Right lobe of liver (tissue), 6 donors: ENCODE data around the gene AVPR1B. TPM values are rescaled to one million over a fixed set of nuclear protein-coding genes. Genes with fewer than 3 reads are reported as not detected.

Source experiments
- ATAC-seq, 4 donors: fragments of 200-7000 bp; cut with Tn5 transposase; one replicate each; pipeline ENCODE4 v1.9.1; 2020; ENCODE audit warnings: mild to moderate bottlenecking in 4 of 4, moderate library complexity in 4 of 4
- DNase-seq, 3 donors: peaks; one replicate each; pipeline ENCODE4 v3.0.0-alpha.2; 2020
- H3K27ac ChIP-seq, 3 donors: fragments of 200-600 bp; one replicate each; pipeline ENCODE4 v1.8.0; 2022
- H3K27me3 ChIP-seq, 2 donors: fragments of 200-600 bp; one replicate each; pipeline ENCODE4 v1.8.0; 2022
- H3K36me3 ChIP-seq, 4 donors: fragments of 200-600 bp; sonication (generic) in 1 of 4; one replicate each; pipeline versions ENCODE4 v1.5.1 to v1.8.0; 2017 to 2022; ENCODE audit warnings: control low read depth in 1 of 4
- H3K4me1 ChIP-seq, 4 donors: fragments of 200-600 bp; sonication (generic) in 1 of 4; one replicate each; pipeline versions ENCODE4 v1.5.1 to v1.8.0; 2017 to 2022; ENCODE audit warnings: control low read depth in 1 of 4
- H3K4me3 ChIP-seq, 3 donors: fragments of 200-600 bp; one replicate each; pipeline ENCODE4 v1.8.0; 2022
- H3K9me3 ChIP-seq, 4 donors: fragments of 200-600 bp; sonication (generic) in 1 of 4; one replicate each; pipeline versions ENCODE4 v1.5.1 to v1.8.0; 2017 to 2022; ENCODE audit warnings: control low read depth in 1 of 4
- CTCF ChIP-seq, 4 donors: fragments of 200-600 bp in 3 of 4; fragments of 450-650 bp in 1 of 4; IDR thresholded peaks; one replicate each; pipeline versions ENCODE4 v1.5.1 to v1.8.0; 2016 to 2022; ENCODE audit warnings: antibody characterized with exemption in 4 of 4, mild to moderate bottlenecking in 2 of 4
- POLR2A ChIP-seq: fragments of 450-650 bp; IDR thresholded peaks from one replicate; pipeline ENCODE4 v1.6.1; 2017; ENCODE audit warnings: antibody characterized with exemption, mild to moderate bottlenecking
- WGBS: methylation state at CpG from one replicate; pipeline ENCODE4 v1.1.6; 2018; ENCODE audit warnings: low coverage, low lambda C conversion rate; ENCODE audit not compliant: insufficient coverage; ENCODE audit errors: missing lambda C conversion rate; 5-methylcytosine and 5-hydroxymethylcytosine counted together
- intact Hi-C, 2 donors: fragments of 100-400 bp; cut with DNase I; formaldehyde crosslinking; loops; one replicate each; pipeline versions ENCODE4 v1.11.2 to v1.14.1; 2022
- total RNA-seq, 6 experiments: library from RNA; depleted of rRNA in 2 of 6; stranded (reverse); fragments of >200 nt in 2 of 6; fragmentation: NEBNext Ultra II Directional in 3 of 6; extraction: Animal tissue kit (Norgen Biotek cat#: 25700) in 3 of 6; gene quantifications; one replicate each; pipeline versions ENCODE4 v1.1.0 to v1.2.4, GENCODE V29; 2016 to 2023
- donor health status: DM: no; HTN: yes; CAD: no.
- donor health status: DM: no; HTN: no; CAD: no.
- donor health status: DM: no; HTN: no; CAD: no.
- donor health status: DM: no; HTN: yes; CAD: no.
- donor health status: DM: no; HTN: yes; CAD: no.

The AVPR1B gene
- total RNA-seq, 6 experiments from 2014 or later: not detected

- intact Hi-C loops: no loop called here
- H3K9me3 ChIP-seq: no peaks in the 10 kb centered on the region
- H3K4me3 ChIP-seq: no peak overlapping the region
- no peak overlapping the region for H3K27ac ChIP-seq
- 97% methylated on average over 3 of the region's 3 CpGs for whole genome bisulfite sequencing
- ATAC-seq (no peak), DNase-seq (no peak)
- H3K27me3 ChIP-seq: no peaks in the 10 kb centered on the region
- no peak for TF ChIP-seq POLR2A
- TF ChIP-seq CTCF (IDR thresholded peaks at IDR 0.05): no peak
- no peaks in the 10 kb centered on the region for H3K36me3 ChIP-seq
- H3K4me1 ChIP-seq: peaks cover 0 to 4% (median 0%) of the 10 kb centered on the region in 4 donors
Measured at GRCh38 chr1:206087091-206087490, 30.1 kb downstream of the AVPR1B start.

- Histone ChIP-seq H3K9me3 (no peaks in the 10 kb centered on the region), H3K4me1 (peaks cover 0 to 10% (median 2%) of the 10 kb centered on the region in 4 donors), H3K36me3 (no peaks in the 10 kb centered on the region), H3K27ac (no peak overlapping the region), H3K27me3 (no peaks in the 10 kb centered on the region), H3K4me3 (no peak overlapping the region)
- intact Hi-C loops: no loop called here
- 100% methylated on average over 2 of the region's 2 CpGs for WGBS
- no peak for TF ChIP-seq POLR2A
- no peak for DNase-seq
- no peak for ATAC-seq
Measured at GRCh38 chr1:206083750-206084149, 33.4 kb downstream of the AVPR1B start.

GRCh38 chr1:206082831-206083695, 34.1 kb downstream of the AVPR1B start:
- TF ChIP-seq CTCF (IDR thresholded peaks at IDR 0.05) (no peak), POLR2A (no peak)
- H3K4me3 ChIP-seq: no peak overlapping the region
- H3K27ac ChIP-seq: no peak overlapping the region
- no peaks in the 10 kb centered on the region for H3K27me3 ChIP-seq
- H3K9me3 ChIP-seq: no peaks in the 10 kb centered on the region
- no peaks in the 10 kb centered on the region for H3K36me3 ChIP-seq
- no peak for DNase-seq
- peaks cover 0 to 10% (median 2%) of the 10 kb centered on the region in 4 donors for H3K4me1 ChIP-seq
- 68% methylated on average over 8 of the region's 8 CpGs for WGBS
- ATAC-seq: no peak
- intact Hi-C loops: no loop called here

GRCh38 chr1:206081856-206082255, 35.3 kb downstream of the AVPR1B start:
- intact Hi-C loops: no loop called here
- Histone ChIP-seq H3K9me3 (no peaks in the 10 kb centered on the region), H3K36me3 (no peaks in the 10 kb centered on the region), H3K4me1 (peaks cover 0 to 10% (median 2%) of the 10 kb centered on the region in 4 donors), H3K27me3 (no peaks in the 10 kb centered on the region), H3K4me3 (no peak overlapping the region), H3K27ac (peak overlapping the region in 2 of 3 donors; percentile 17 to 20)
- no peak for TF ChIP-seq POLR2A
- no peak for TF ChIP-seq CTCF (IDR thresholded peaks at IDR 0.05)
- ATAC-seq (peak; percentile 98 to 100 (median 100)), DNase-seq (peak; percentile 48 to 87 (median 71))
- 33% methylated on average over 3 of the region's 5 CpGs for WGBS
